Measurements from ENCODE around the gene ZNF785. TPM values are rescaled to one million over a fixed set of nuclear protein-coding genes. Genes with fewer than 3 reads are reported as not detected.

The ZNF785 gene
- total and polyA plus RNA-seq, 2 donors (not counting 3 experiments of a cell fraction or from before 2014, with no cell fraction given): 7.8 to 21.9 TPM

GRCh38 chr16:30566531-30566930 lies 19.0 kb downstream of the ZNF785 start:
- Histone ChIP-seq H3K79me2 (ENCODE audit: control insufficient read depth, insufficient read depth, low read length) (no peaks in the 10 kb centered on the region), H2AFZ (ENCODE audit: low read depth, low read length) (no peak overlapping the region), H3K4me3 (replicated peaks in 1 of 3; ENCODE audit: insufficient read depth in 1 of 3, low read depth in 1 of 3, low read length in 3 of 3) (no peak overlapping the region), H3K27ac (ENCODE audit: insufficient read depth, low read depth, low read length) (no peak overlapping the region), H3K9me1 (replicated peaks; ENCODE audit: control insufficient read depth, extremely low read depth, insufficient read depth, low read length) (no peaks in the 10 kb centered on the region), H3K4me1 (ENCODE audit: control insufficient read depth, extremely low read depth, insufficient read depth, low read length) (peaks cover 11% of the 10 kb centered on the region), H3K27me3 (ENCODE audit: control insufficient read depth in 2 of 2, insufficient read depth in 2 of 2, low read length in 2 of 2) (peaks cover 0 to 4% of the 10 kb centered on the region in 2 experiments), H4K20me1 (replicated peaks; ENCODE audit: control insufficient read depth, extremely low read depth, insufficient read depth, low read length) (no peaks in the 10 kb centered on the region), H3K9me3 (replicated peaks; ENCODE audit: control insufficient read depth, insufficient read depth, low read length) (no peaks in the 10 kb centered on the region), H3K36me3 (ENCODE audit: control insufficient read depth in 2 of 2, extremely low read depth in 1 of 2, insufficient read depth in 2 of 2, low read length in 2 of 2) (no peaks in the 10 kb centered on the region), H3K4me2 (ENCODE audit: insufficient read depth, low read length) (no peak overlapping the region), H3K9ac (replicated peaks; ENCODE audit: extremely low read depth, insufficient read depth, low read length) (no peak overlapping the region)
- no peak for TF ChIP-seq MYC (IDR thresholded peaks at IDR 0.05; ENCODE audit: low read depth, low read length)
- no peak for TF ChIP-seq POLR2A (IDR thresholded peaks at IDR 0.05; ENCODE audit: low read depth, low read length)
- TF ChIP-seq GATA2 (IDR thresholded peaks at IDR 0.05; ENCODE audit: insufficient read depth, insufficient read length, low read depth, low read length): no peak
- TF ChIP-seq EZH2 (IDR thresholded peaks at IDR 0.05; ENCODE audit: borderline replicate concordance, low read depth, low read length, severe bottlenecking): no peak
- TF ChIP-seq, protein P1, sequence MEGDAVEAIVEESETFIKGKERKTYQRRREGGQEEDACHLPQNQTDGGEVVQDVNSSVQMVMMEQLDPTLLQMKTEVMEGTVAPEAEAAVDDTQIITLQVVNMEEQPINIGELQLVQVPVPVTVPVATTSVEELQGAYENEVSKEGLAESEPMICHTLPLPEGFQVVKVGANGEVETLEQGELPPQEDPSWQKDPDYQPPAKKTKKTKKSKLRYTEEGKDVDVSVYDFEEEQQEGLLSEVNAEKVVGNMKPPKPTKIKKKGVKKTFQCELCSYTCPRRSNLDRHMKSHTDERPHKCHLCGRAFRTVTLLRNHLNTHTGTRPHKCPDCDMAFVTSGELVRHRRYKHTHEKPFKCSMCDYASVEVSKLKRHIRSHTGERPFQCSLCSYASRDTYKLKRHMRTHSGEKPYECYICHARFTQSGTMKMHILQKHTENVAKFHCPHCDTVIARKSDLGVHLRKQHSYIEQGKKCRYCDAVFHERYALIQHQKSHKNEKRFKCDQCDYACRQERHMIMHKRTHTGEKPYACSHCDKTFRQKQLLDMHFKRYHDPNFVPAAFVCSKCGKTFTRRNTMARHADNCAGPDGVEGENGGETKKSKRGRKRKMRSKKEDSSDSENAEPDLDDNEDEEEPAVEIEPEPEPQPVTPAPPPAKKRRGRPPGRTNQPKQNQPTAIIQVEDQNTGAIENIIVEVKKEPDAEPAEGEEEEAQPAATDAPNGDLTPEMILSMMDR (IDR thresholded peaks at IDR 0.05; ENCODE audit: extremely low read depth in 1 of 2, insufficient read depth in 1 of 2, low read depth in 1 of 2, low read length in 2 of 2): no peak
- no peak for TF ChIP-seq FOS (IDR thresholded peaks at IDR 0.05; ENCODE audit: borderline replicate concordance, insufficient read depth, low read length)
- no peak for TF ChIP-seq MAX (IDR thresholded peaks at IDR 0.05; ENCODE audit: insufficient read depth, insufficient read length)
- no peak for TF ChIP-seq POLR2AphosphoS5 (IDR thresholded peaks at IDR 0.05; ENCODE audit: insufficient read depth, low read depth, low read length)
- no peak for TF ChIP-seq JUN (IDR thresholded peaks at IDR 0.05; ENCODE audit: borderline replicate concordance, insufficient read depth, insufficient read length, low read depth)
- DNase-seq (ENCODE audit: low read depth, low spot score): no peak
- ChIA-PET POLR2A (no interaction called here), CTCF (interaction anchor here (1.3 to 1.6 kb wide), 2 partner anchors 32 to 62 kb away, joined by 3 to 7 read pairs; no protein-coding TSS in a partner anchor)
- intact Hi-C loops (cut with micrococcal nuclease): no loop called here
- no TSS peak for BruUV-seq (replicated peaks)
- FAIRE-seq: no peak
- dilution Hi-C loops (cut with MboI; ENCODE audit: extremely low pct_ligation_motif_present, low sequenced_read_pairs): no loop called here
